ENCODE measurements around the gene FOXN1. TPM values are rescaled to one million over a fixed set of nuclear protein-coding genes. Genes with fewer than 3 reads are reported as not detected.
A peak's percentile ranks its signal among the peaks of the same experiment; 100 is the strongest.

FOXN1 gene
- polyA plus RNA-seq, 3 donors = 0.31 to 0.65 (median 0.41) TPM

DNA sequence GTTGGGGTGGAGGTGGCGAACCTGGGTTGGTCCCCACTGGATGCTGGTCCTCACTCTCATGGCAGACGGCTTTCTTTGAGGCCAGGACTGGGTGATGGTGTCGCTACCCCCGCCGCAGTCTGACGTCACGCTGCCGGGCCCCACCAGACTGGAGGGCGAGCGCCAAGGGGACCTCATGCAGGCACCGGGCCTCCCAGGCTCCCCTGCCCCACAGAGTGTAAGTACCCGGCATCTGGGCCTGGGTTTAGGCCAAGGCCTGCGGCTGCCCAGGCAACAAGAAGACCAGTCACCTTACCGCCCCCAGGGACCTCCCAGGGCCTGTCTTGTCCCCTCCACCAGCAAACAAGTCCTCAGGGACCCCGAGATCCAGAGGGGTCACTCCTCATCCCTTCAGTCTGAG lies 17.7 kb downstream of the FOXN1 start:
- no peak for DNase-seq (ENCODE audit: low read depth in 3 of 3, low spot score in 2 of 3)

DNA sequence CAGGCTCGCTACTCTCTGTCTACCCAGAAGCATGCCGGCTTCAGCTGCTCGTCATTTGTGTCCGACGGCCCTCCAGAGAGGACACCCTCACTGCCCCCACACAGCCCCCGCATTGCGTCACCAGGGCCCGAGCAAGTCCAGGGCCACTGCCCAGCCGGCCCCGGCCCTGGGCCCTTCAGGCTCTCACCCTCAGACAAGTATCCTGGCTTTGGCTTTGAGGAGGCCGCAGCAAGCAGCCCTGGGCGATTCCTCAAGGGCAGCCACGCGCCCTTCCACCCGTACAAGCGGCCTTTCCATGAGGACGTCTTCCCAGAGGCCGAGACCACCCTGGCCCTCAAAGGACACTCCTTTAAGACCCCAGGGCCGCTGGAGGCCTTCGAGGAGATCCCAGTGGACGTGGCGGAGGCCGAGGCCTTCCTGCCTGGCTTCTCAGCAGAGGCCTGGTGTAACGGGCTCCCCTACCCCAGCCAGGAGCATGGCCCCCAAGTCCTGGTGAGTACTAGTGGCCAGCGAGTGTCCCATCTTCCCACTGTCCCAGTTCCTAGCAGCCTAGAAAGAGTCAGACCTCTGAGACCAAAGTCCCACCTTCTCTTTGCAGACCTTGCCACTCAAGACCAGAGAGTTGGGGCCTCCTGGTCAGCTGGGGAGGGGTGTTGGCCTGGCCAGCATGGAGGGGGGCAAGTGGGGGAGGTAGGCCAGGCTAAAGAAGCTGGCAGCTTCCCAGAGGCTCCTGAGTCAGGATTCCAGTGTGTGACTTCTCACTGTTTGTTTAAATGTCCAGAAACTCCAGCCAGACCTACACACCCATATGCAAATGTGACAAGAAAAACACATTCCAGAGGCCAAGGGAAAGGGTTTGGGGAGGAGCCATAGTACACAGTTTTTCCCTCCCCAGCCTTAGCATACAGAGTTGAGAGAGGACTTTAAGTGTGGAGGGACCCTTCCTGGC lies 18.6 kb downstream of the FOXN1 start:
- DNase-seq (ENCODE audit: low read depth in 3 of 3, low spot score in 2 of 3) = peak; percentile 41 to 57 (median 56)

DNA sequence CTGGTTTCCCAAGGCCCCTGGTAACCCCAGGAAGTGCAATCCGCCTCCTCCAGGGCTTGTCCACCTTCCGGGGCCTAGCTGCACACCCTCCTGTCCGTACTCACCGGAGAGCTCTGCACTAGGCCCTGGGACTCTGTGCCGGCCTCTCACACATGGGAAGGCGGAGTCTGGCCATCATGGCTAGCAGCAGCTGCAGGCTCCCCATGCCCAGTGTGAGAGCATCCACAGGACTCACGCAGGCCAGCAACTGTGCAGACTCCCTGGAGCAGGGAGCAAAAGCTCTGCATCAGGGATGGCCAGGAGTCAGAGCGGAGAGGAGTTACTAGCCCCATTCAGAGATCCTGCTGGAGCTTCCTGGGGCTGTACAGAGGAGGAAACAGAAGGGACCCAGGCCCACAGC lies 20.2 kb downstream of the FOXN1 start:
- no peak for DNase-seq (ENCODE audit: low read depth in 3 of 3, low spot score in 2 of 3)

GRCh38 chr17:28527181-28527681 lies 21.1 kb downstream of the FOXN1 start:
- DNase-seq (ENCODE audit: low read depth in 3 of 3, low spot score in 2 of 3) = no peak

GRCh38 chr17:28527859-28528258 lies 21.7 kb downstream of the FOXN1 start:
- DNase-seq (ENCODE audit: low read depth in 3 of 3, low spot score in 2 of 3) = no peak

- DNase-seq (ENCODE audit: low read depth in 3 of 3, low spot score in 2 of 3) = no peak
Measured at GRCh38 chr17:28528327-28529012, 22.3 kb downstream of the FOXN1 start.

DNA sequence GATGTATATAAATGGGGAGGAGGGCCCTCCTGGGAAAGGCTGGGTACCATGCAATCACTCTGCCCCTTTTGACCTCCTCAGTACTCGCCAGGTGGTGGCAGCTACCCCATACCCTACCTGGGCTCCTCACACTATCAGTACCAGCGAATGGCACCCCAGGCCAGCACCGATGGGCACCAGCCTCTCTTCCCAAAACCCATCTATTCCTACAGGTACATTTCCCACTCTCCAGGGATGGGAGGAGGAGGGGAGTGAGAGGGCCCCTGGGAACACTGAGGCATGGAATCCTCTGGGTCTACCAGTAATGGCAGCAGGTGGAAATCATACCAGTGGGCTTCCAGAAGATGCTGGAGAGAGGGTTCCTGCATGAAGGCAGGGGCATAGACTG lies 22.9 kb downstream of the FOXN1 start:
- DNase-seq (ENCODE audit: low read depth in 3 of 3, low spot score in 2 of 3) = no peak

DNA sequence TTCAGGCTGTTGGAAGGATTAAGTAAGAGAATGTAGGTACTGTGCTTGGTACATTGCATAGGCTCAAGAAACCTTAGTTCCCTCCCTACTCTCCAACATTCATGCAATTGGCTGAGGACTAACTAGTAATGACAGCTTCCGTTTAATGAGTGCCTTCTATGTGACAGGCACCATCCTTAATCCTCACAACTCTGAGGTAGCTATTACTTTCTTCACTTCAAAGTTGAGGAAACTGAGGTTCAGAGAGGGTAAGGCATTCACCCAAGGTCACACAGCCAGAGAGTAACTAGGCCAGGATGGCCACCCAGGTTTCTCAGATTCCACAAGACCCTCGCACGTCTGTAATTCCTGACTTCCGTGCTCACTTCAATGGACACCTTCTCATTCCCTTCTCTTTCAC lies 24.1 kb downstream of the FOXN1 start:
- DNase-seq (ENCODE audit: low read depth in 3 of 3, low spot score in 2 of 3) = no peak

GRCh38 chr17:28530926-28531325 lies 24.8 kb downstream of the FOXN1 start:
- no peak for DNase-seq (ENCODE audit: low read depth in 3 of 3, low spot score in 2 of 3)

GRCh38 chr17:28532050-28532960 lies 26.2 kb downstream of the FOXN1 start:
- DNase-seq (ENCODE audit: low read depth in 3 of 3, low spot score in 2 of 3) = no peak

GRCh38 chr17:28533091-28533807 lies 27.1 kb downstream of the FOXN1 start:
- DNase-seq (ENCODE audit: low read depth in 3 of 3, low spot score in 2 of 3) = no peak

GRCh38 chr17:28534740-28535375 lies 28.7 kb downstream of the FOXN1 start:
- no peak for DNase-seq (ENCODE audit: low read depth in 3 of 3, low spot score in 2 of 3)

- no peak for DNase-seq (ENCODE audit: low read depth in 3 of 3, low spot score in 2 of 3)
Measured at GRCh38 chr17:28536532-28537218, 30.5 kb downstream of the FOXN1 start.

GRCh38 chr17:28537219-28537610 lies 31.1 kb downstream of the FOXN1 start:
- DNase-seq (ENCODE audit: low read depth in 3 of 3, low spot score in 2 of 3) = no peak

DNA sequence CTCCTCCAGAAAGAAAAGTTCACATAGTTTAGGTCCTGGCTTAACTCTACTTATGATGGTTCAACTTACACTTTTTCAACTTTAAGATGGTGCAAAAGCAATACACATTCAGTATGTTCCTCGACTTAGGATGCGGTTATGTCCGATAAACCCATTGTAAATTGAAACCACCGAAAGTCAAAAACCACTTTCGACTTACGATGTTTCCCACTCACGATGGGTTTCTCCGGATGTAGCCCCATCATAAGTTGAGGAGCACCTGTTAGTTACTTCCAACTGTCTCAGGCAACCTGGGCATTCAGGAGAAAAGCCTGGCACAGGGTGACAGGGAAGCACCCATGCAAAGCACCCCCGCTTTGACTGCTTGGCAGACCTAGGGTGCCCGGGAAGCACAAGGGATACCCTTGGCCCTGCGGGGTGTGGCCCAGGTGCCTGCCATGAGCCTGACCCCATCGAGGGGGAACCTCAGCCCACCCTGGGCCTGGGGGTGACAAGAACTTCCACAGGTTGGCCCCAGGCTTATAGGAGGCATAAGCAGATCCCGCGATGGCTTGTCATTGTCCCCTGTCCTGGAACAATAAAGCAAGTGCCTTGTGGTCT lies 32.2 kb downstream of the FOXN1 start:
- DNase-seq (ENCODE audit: low read depth in 3 of 3, low spot score in 2 of 3) = no peak

DNA sequence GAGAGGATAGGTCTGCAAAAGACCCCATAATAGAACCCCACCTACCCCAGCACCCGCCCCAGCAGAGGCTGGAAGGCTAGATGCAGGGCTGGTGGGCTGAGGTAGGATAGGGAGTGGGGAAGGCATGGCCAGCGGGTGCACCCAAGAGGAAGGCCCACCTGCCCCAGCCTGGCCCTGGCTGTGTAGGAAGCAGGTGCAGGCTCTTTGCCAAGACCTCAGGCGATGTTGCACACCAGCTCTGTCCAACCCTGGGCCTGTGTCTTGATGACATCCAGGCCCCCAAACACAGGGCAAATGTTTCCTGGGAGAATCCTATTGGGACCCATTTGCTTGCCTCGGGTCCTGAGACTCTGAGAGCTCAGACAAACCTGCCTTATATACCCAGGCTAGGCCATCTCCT lies 34.1 kb downstream of the FOXN1 start:
- DNase-seq (ENCODE audit: low read depth in 3 of 3, low spot score in 2 of 3) = no peak

- no peak for DNase-seq (ENCODE audit: low read depth in 3 of 3, low spot score in 2 of 3)
Measured at GRCh38 chr17:28541439-28541838, 35.3 kb downstream of the FOXN1 start.

GRCh38 chr17:28544402-28545140 lies 38.4 kb downstream of the FOXN1 start:
- no peak for DNase-seq (ENCODE audit: low read depth in 3 of 3, low spot score in 2 of 3)
